ENCODE data around the gene SFI1.

GRCh38 chr22:31497148-31497938 lies 1.0 kb downstream of the SFI1 start:
- TF ChIP-seq CTCF (IDR thresholded peaks at IDR 0.05), result no peak
- no peak for TF ChIP-seq POLR2A (IDR thresholded peaks at IDR 0.05)

Measured in testis (tissue), 2 donors.